Nephron (organoid): ENCODE measurements around the gene LRRFIP2.

Source experiments
- H3K27ac Mint-ChIP-seq, 3 experiments: 2 replicates each; pipeline ENCODE4 v1.8.0; 2020; ENCODE audit warnings: mixed read lengths in 3 of 3, mild to moderate bottlenecking in 2 of 3, moderate library complexity in 1 of 3
- H3K27me3 Mint-ChIP-seq: 2 replicates; pipeline ENCODE4 v1.8.0; 2021; ENCODE audit warnings: low read depth, mild to moderate bottlenecking, moderate library complexity, mixed read lengths
- H3K36me3 Mint-ChIP-seq: 2 replicates; pipeline ENCODE4 v1.8.0; 2020; ENCODE audit warnings: low read depth, mixed read lengths
- H3K4me1 Mint-ChIP-seq: 2 replicates; pipeline ENCODE4 v1.8.0; 2020; ENCODE audit warnings: mixed read lengths
- H3K4me3 Mint-ChIP-seq, 3 experiments: 2 replicates each; pipeline ENCODE4 v1.8.0; 2020; ENCODE audit warnings: mild to moderate bottlenecking in 3 of 3, mixed read lengths in 3 of 3, moderate library complexity in 2 of 3
- H3K9me3 Mint-ChIP-seq: 2 replicates; pipeline ENCODE4 v1.8.0; 2020; ENCODE audit warnings: mixed read lengths
- TF ChIP-seq, protein P1 (sequence below), 3 experiments: fragments of 200-600 bp; sonication (generic); IDR thresholded peaks; one replicate each; pipeline ENCODE4 v1.5.0; 2021; ENCODE audit warnings: antibody characterized with exemption in 3 of 3; ENCODE audit not compliant: unreplicated experiment in 3 of 3

LRRFIP2 gene

DNA sequence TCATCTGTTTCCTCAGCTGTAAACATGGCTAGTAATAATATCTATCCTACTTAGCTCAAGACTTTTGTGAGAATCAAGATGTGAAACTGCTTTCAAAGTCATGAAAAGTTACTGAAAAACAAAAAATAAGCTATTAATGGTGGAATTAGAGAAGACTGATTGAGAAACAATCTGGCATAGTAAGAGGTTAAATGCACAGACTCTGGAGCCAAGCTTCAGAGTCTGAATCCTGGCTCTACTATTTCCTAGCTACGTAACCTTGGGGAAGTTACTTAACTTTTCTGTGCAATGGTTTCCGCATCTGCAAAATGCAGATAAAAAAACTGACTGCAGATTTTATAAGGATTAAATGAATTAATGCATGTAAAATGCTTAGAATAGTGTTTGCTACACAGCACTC lies 28.8 kb downstream of the LRRFIP2 start:
- peaks cover 3% of the 10 kb centered on the region for H3K27me3 Mint-ChIP-seq
- peaks cover 10% of the 10 kb centered on the region for H3K4me1 Mint-ChIP-seq
- TF ChIP-seq, protein P1, sequence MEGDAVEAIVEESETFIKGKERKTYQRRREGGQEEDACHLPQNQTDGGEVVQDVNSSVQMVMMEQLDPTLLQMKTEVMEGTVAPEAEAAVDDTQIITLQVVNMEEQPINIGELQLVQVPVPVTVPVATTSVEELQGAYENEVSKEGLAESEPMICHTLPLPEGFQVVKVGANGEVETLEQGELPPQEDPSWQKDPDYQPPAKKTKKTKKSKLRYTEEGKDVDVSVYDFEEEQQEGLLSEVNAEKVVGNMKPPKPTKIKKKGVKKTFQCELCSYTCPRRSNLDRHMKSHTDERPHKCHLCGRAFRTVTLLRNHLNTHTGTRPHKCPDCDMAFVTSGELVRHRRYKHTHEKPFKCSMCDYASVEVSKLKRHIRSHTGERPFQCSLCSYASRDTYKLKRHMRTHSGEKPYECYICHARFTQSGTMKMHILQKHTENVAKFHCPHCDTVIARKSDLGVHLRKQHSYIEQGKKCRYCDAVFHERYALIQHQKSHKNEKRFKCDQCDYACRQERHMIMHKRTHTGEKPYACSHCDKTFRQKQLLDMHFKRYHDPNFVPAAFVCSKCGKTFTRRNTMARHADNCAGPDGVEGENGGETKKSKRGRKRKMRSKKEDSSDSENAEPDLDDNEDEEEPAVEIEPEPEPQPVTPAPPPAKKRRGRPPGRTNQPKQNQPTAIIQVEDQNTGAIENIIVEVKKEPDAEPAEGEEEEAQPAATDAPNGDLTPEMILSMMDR (IDR thresholded peaks at IDR 0.05; ENCODE audit: unreplicated experiment in 3 of 3), result no peak
- no peaks in the 10 kb centered on the region for H3K9me3 Mint-ChIP-seq
- no peak overlapping the region for H3K4me3 Mint-ChIP-seq
- H3K27ac Mint-ChIP-seq, result no peak overlapping the region
- H3K36me3 Mint-ChIP-seq, result peaks cover 57% of the 10 kb centered on the region

DNA sequence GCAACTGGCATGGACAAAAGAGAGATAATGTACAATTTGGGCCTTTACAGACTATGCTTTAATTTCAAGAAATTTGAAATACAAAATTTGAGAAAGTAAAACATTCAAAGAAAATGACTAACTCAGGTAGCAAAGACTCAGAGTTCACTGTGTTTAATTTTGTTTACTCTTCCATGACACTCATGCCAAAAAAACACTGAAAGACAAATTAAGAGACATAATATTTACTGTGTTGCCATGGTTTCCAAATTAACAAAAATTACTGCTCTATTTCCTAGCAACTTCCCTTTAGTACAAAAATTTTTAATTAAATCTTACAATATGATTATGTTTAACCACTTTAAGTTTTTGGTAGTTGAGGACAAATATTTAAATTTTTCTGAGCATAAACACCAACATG lies 29.6 kb downstream of the LRRFIP2 start:
- Mint-ChIP-seq H3K4me3 (no peak overlapping the region), H3K27me3 (peaks cover 3% of the 10 kb centered on the region), H3K9me3 (no peaks in the 10 kb centered on the region), H3K4me1 (peaks cover 10% of the 10 kb centered on the region), H3K36me3 (peaks cover 57% of the 10 kb centered on the region), H3K27ac (no peak overlapping the region)
- TF ChIP-seq, protein P1 (IDR thresholded peaks at IDR 0.05; ENCODE audit: unreplicated experiment in 3 of 3), result no peak

DNA sequence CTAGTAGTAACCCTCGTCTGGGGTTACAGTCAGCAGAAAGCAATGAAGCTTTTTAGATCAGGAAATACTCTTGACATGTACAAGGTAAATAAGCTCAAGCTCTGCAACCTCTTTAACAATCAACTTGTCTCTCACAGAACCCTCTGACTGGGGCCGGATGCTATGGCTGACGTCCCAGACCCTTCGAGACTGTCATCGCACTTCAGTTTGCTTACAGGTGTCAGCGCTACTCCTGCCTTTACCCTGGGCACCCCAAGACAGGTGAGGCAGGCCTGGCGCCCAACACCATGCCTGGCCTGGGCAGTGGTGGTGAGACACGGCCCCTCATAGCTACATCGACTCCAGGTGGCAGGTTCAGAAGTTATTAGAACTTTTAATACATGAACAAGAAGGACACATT lies 30.6 kb downstream of the LRRFIP2 start:
- H3K4me1 Mint-ChIP-seq, result peaks cover 9% of the 10 kb centered on the region
- H3K36me3 Mint-ChIP-seq, result peaks cover 56% of the 10 kb centered on the region
- H3K4me3 Mint-ChIP-seq, result no peak overlapping the region
- H3K9me3 Mint-ChIP-seq, result no peaks in the 10 kb centered on the region
- peaks cover 3% of the 10 kb centered on the region for H3K27me3 Mint-ChIP-seq
- H3K27ac Mint-ChIP-seq, result no peak overlapping the region
- TF ChIP-seq, protein P1 (IDR thresholded peaks at IDR 0.05; ENCODE audit: unreplicated experiment in 3 of 3), result no peak

DNA sequence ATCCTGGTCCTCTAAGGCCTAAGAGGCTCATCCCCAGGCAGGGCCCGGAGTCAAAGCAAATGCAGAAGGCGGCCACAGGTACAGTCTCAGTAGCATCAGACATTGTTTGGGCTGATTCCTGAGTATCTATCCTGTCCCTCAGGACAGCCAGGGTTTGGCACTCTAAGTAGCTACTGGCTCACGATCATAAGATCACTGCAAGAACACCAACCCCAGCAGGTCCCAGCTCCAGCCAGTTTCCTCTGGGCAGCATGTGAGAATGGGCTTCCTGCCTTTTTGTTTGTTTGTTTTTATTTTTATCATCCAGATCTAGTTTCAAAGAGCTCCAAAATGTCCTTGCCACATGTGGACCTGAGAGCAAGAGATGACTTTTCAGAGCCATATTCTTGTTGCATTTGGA lies 32.7 kb downstream of the LRRFIP2 start:
- H3K9me3 Mint-ChIP-seq, result no peaks in the 10 kb centered on the region

DNA sequence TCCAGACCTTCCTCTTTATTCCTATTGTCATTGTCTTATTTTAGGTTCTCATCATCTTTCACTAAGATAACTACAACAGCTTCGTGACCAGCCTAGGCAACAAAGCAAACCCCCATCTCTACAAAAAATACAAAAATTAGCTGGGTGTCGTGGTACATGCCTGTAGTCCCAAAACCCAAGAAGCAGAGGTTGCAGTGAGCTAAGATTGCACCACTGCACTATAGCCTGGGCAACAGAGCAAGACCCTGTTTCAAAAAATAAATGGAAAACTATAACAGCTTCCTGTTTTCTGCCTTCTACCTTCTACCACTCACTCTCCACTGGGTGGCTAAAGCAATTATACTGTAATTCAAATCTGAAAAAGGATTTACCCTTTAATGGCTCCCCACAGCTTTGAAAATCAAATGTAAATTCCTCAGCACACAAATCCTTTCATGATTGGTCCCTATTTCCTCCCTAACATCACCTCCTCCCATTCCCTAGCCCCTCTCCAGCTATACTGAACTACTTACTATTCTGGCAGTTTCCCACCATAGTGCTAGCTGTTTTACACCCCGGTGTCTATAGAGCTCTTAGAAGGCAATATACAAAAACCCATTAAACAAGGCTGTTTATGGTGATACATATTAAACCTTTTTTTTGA lies 33.4 kb downstream of the LRRFIP2 start:
- Mint-ChIP-seq H3K27me3 (no peaks in the 10 kb centered on the region), H3K4me1 (no peaks in the 10 kb centered on the region), H3K9me3 (no peaks in the 10 kb centered on the region), H3K36me3 (peaks cover 30% of the 10 kb centered on the region), H3K4me3 (no peak overlapping the region), H3K27ac (no peak overlapping the region)
- TF ChIP-seq, protein P1 (IDR thresholded peaks at IDR 0.05; ENCODE audit: unreplicated experiment in 3 of 3), result no peak

More for the DNA sequence above, 32.7 kb downstream of the LRRFIP2 start:
- peaks cover 3% of the 10 kb centered on the region for H3K27me3 Mint-ChIP-seq
- no peak overlapping the region for H3K4me3 Mint-ChIP-seq
- peaks cover 35% of the 10 kb centered on the region for H3K36me3 Mint-ChIP-seq
- H3K27ac Mint-ChIP-seq, result no peak overlapping the region
- H3K4me1 Mint-ChIP-seq, result no peaks in the 10 kb centered on the region
- TF ChIP-seq, protein P1 (IDR thresholded peaks at IDR 0.05; ENCODE audit: unreplicated experiment in 3 of 3), result no peak

DNA sequence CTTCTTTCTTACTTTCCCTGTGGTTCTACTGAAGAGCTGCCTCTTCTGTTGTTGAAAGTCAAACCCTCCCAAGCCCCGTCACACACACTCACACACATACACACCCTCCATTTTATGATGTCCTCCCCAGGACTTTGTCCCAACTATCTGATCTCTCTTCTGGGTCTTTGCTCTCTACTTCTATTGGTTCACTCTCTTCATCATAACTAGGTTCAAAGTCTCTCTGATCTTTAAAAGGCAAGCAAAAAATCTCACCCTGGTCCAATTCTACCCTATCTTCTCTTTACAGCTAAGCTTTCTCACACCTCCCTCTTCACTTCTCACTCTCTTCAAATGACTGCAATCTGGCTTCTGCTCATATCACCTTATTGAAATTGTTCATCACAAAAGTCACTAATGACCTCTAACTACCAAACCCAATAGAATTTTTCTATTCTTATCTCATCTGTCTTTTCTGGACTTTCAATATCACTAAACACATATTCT lies 34.8 kb downstream of the LRRFIP2 start:
- TF ChIP-seq, protein P1 (IDR thresholded peaks at IDR 0.05; ENCODE audit: unreplicated experiment in 3 of 3), result no peak
- H3K4me1 Mint-ChIP-seq, result no peaks in the 10 kb centered on the region
- H3K27me3 Mint-ChIP-seq, result no peaks in the 10 kb centered on the region
- H3K36me3 Mint-ChIP-seq, result peaks cover 20% of the 10 kb centered on the region
- no peak overlapping the region for H3K4me3 Mint-ChIP-seq
- no peaks in the 10 kb centered on the region for H3K9me3 Mint-ChIP-seq
- no peak overlapping the region for H3K27ac Mint-ChIP-seq
